NCI-H226 (cell line): Measurements from ENCODE around the gene ADIPOR2.

Experiments used
- DNase-seq: peaks from one replicate; pipeline ENCODE4 v3.0.0-alpha.2; 2015

Gene ADIPOR2

GRCh38 chr12:1737652-1738286 lies 46.9 kb downstream of the ADIPOR2 start:
- no peak for DNase-seq

GRCh38 chr12:1738446-1738845 lies 47.6 kb downstream of the ADIPOR2 start:
- no peak for DNase-seq

- DNase-seq = no peak
These were observed 48.5 kb downstream of the ADIPOR2 start for GRCh38 chr12:1739368-1739767.

- DNase-seq = no peak
These were observed 49.5 kb downstream of the ADIPOR2 start for GRCh38 chr12:1740161-1740948.

- DNase-seq = no peak
These were observed 50.5 kb downstream of the ADIPOR2 start for GRCh38 chr12:1741154-1741949.

- peak; percentile 21 for DNase-seq
These were observed 54.1 kb downstream of the ADIPOR2 start for GRCh38 chr12:1744932-1745331.

- no peak for DNase-seq
These were observed 56.7 kb downstream of the ADIPOR2 start for GRCh38 chr12:1747609-1748008.

- no peak for DNase-seq
These were observed 58.1 kb downstream of the ADIPOR2 start for GRCh38 chr12:1749019-1749418.

- no peak for DNase-seq
These were observed 59.4 kb downstream of the ADIPOR2 start for GRCh38 chr12:1750300-1750699.

- no peak for DNase-seq
These were observed 67.5 kb downstream of the ADIPOR2 start for GRCh38 chr12:1758376-1758775.

- no peak for DNase-seq
These were observed 68.0 kb downstream of the ADIPOR2 start for GRCh38 chr12:1758887-1759286.

- peak; percentile 90 for DNase-seq
These were observed 69.9 kb downstream of the ADIPOR2 start for GRCh38 chr12:1760566-1761382.

- no peak for DNase-seq
These were observed 71.0 kb downstream of the ADIPOR2 start for GRCh38 chr12:1761857-1762256.

GRCh38 chr12:1763153-1763552 lies 72.3 kb downstream of the ADIPOR2 start:
- no peak for DNase-seq

GRCh38 chr12:1766110-1766509 lies 75.2 kb downstream of the ADIPOR2 start:
- no peak for DNase-seq

- no peak for DNase-seq
These were observed 76.7 kb downstream of the ADIPOR2 start for GRCh38 chr12:1767407-1768090.

- no peak for DNase-seq
These were observed 77.7 kb downstream of the ADIPOR2 start for GRCh38 chr12:1768615-1769014.

- peak; percentile 74 for DNase-seq
These were observed 79.1 kb downstream of the ADIPOR2 start for GRCh38 chr12:1769809-1770494.

GRCh38 chr12:1773937-1774655 lies 83.2 kb downstream of the ADIPOR2 start:
- no peak for DNase-seq

GRCh38 chr12:1776170-1776921 lies 85.5 kb downstream of the ADIPOR2 start:
- DNase-seq = peak; percentile 86
